Thoracic aorta (tissue), 2 donors: Measurements from ENCODE around the gene USP32. TPM values are rescaled to one million over a fixed set of nuclear protein-coding genes. Genes with fewer than 3 reads are reported as not detected.

Experiments
- ATAC-seq: fragments of 150-250 bp; one replicate; pipeline ENCODE4 v1.8.0; 2017; ENCODE audit warnings: low read depth; ENCODE audit not compliant: insufficient number of reproducible peaks, low FRiP score
- DNase-seq: peaks from one replicate; pipeline ENCODE4 v3.0.0-alpha.2; 2020; ENCODE audit warnings: low spot score
- H3K27ac ChIP-seq, 2 donors: fragments of 200-600 bp; sonication (generic); 1 replicate in 1 of 2; 2 replicates in 1 of 2; pipeline ENCODE4 v1.5.1; 2016; ENCODE audit warnings: mild to moderate bottlenecking in 2 of 2, moderate library complexity in 2 of 2
- H3K27me3 ChIP-seq: fragments of 200-600 bp; sonication (generic); replicated peaks from 2 replicates; pipeline ENCODE4 v1.6.0; 2016; ENCODE audit warnings: mild to moderate bottlenecking; ENCODE audit not compliant: insufficient read depth
- H3K36me3 ChIP-seq: fragments of 200-600 bp; sonication (generic); one replicate; pipeline ENCODE4 v1.5.1; 2016
- H3K4me1 ChIP-seq, 2 donors: fragments of 200-600 bp; sonication (generic); 1 replicate in 1 of 2; 2 replicates in 1 of 2; pipeline versions ENCODE4 v1.5.1 to v1.6.0; 2016; ENCODE audit warnings: low read depth in 2 of 2, mild to moderate bottlenecking in 1 of 2; ENCODE audit not compliant: control insufficient read depth in 1 of 2
- H3K4me3 ChIP-seq: fragments of 200-600 bp; sonication (generic); 2 replicates; pipeline ENCODE4 v1.5.1; 2016; ENCODE audit warnings: mild to moderate bottlenecking
- H3K9me3 ChIP-seq: fragments of 200-600 bp; sonication (generic); 2 replicates; pipeline ENCODE4 v1.5.1; 2016
- total RNA-seq, 2 donors: library from RNA; depleted of rRNA; stranded (reverse); fragments of >200 nt; gene quantifications; one replicate each; pipeline versions ENCODE4 v1.1.0 to v1.2.3, GENCODE V29; 2016
- TF ChIP-seq, protein P1 (sequence below): fragments of 200-600 bp; sonication (generic); IDR thresholded peaks from one replicate; pipeline ENCODE4 v1.5.1; 2019; ENCODE audit warnings: antibody characterized with exemption

USP32 gene
- total RNA-seq, 2 donors from 2014 or later, result 24.8 to 58.4 TPM

DNA sequence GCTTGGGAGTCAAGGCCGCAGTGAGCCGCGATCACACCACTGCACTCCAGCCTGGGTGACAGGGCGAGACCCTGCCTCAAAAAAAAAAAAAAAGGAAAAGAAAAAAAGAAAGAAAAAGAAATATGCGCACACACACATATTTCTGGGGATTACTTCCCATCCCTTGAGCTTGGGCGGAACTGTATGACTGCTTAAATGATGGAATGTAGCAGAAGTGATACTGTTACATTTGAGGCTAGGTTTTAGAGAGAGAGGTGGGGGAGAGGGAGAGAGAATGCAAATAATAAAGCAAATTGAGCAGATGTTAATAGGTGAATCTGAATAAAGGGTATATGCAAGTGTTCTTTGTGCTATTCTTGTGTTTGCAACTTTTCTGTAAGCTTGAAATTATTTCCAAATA lies 12.0 kb upstream of the USP32 start:
- Histone ChIP-seq H3K27me3 (no peaks in the 10 kb centered on the region), H3K9me3 (no peaks in the 10 kb centered on the region), H3K36me3 (no peaks in the 10 kb centered on the region), H3K4me3 (no peak overlapping the region), H3K27ac (no peak overlapping the region), H3K4me1 (no peaks in the 10 kb centered on the region)
- DNase-seq (no peak), ATAC-seq (no peak)
- TF ChIP-seq, protein P1, sequence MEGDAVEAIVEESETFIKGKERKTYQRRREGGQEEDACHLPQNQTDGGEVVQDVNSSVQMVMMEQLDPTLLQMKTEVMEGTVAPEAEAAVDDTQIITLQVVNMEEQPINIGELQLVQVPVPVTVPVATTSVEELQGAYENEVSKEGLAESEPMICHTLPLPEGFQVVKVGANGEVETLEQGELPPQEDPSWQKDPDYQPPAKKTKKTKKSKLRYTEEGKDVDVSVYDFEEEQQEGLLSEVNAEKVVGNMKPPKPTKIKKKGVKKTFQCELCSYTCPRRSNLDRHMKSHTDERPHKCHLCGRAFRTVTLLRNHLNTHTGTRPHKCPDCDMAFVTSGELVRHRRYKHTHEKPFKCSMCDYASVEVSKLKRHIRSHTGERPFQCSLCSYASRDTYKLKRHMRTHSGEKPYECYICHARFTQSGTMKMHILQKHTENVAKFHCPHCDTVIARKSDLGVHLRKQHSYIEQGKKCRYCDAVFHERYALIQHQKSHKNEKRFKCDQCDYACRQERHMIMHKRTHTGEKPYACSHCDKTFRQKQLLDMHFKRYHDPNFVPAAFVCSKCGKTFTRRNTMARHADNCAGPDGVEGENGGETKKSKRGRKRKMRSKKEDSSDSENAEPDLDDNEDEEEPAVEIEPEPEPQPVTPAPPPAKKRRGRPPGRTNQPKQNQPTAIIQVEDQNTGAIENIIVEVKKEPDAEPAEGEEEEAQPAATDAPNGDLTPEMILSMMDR, result no peak

DNA sequence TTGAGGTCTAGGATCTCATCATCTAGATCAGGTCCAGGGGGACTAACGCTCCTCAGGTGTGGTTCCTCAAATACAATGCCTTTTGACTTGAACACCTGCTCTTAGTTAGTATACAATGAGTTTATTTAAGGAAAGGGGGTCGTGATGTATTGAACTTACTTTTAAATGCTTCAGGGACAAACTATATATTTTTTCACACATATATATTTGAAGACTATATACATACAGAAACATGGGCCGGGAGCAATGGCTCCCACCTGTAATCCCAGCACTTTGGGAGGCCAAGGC lies 11.5 kb upstream of the USP32 start:
- TF ChIP-seq, protein P1, result no peak
- no peaks in the 10 kb centered on the region for H3K36me3 ChIP-seq
- H3K4me3 ChIP-seq, result no peak overlapping the region
- H3K4me1 ChIP-seq, result no peaks in the 10 kb centered on the region
- H3K9me3 ChIP-seq, result no peaks in the 10 kb centered on the region
- DNase-seq (no peak), ATAC-seq (no peak)
- no peak overlapping the region for H3K27ac ChIP-seq
- no peaks in the 10 kb centered on the region for H3K27me3 ChIP-seq

DNA sequence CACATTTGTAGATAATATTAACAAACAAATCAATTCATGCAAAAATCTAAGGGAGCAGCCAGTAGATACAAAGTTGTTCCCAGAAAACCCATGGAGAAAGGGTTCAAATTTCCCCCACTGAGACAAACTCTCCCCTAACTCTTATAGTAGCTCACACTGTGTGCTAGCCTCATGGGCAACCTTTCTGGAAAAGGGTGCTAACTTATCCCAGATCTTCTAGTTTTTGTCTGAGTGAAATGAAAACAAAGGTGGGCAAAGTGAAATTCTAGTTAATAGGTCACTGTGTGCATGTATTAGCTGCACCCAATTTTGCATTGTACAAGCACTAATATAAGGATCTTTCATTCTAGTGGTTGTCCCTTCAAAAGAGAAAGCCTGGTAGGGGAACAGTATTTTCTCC lies 9.9 kb upstream of the USP32 start:
- Histone ChIP-seq H3K27me3 (no peaks in the 10 kb centered on the region), H3K9me3 (no peaks in the 10 kb centered on the region), H3K27ac (no peak overlapping the region), H3K4me3 (no peak overlapping the region), H3K36me3 (no peaks in the 10 kb centered on the region), H3K4me1 (no peaks in the 10 kb centered on the region)
- ATAC-seq (no peak), DNase-seq (no peak)
- TF ChIP-seq, protein P1, result no peak

GRCh38 chr17:60398227-60398959 lies 6.5 kb upstream of the USP32 start:
- DNase-seq, result no peak
- Histone ChIP-seq H3K9me3 (no peaks in the 10 kb centered on the region), H3K4me3 (no peak overlapping the region), H3K27ac (no peak overlapping the region), H3K4me1 (no peaks in the 10 kb centered on the region), H3K27me3 (no peaks in the 10 kb centered on the region), H3K36me3 (no peaks in the 10 kb centered on the region)
- ATAC-seq, result no peak
- TF ChIP-seq, protein P1, result no peak

GRCh38 chr17:60396412-60396811 lies 4.5 kb upstream of the USP32 start:
- Histone ChIP-seq H3K9me3 (no peaks in the 10 kb centered on the region), H3K4me1 (no peaks in the 10 kb centered on the region), H3K4me3 (no peak overlapping the region), H3K27me3 (no peaks in the 10 kb centered on the region), H3K27ac (no peak overlapping the region), H3K36me3 (no peaks in the 10 kb centered on the region)
- ATAC-seq, result no peak
- DNase-seq, result no peak
- TF ChIP-seq, protein P1, result no peak
